ENCODE measurements around the gene SATL1. TPM values are rescaled to one million over a fixed set of nuclear protein-coding genes. Genes with fewer than 3 reads are reported as not detected.

Gene SATL1
- total RNA-seq, 1 experiment from 2014 or later, result 0.45 TPM

GRCh38 chrX:85065512-85066198 lies 177.9 kb downstream of the SATL1 start:
- H3K9me3 Mint-ChIP-seq (ENCODE audit: unreplicated experiment), result no peaks in the 10 kb centered on the region
- H3K27me3 Mint-ChIP-seq (ENCODE audit: insufficient read depth, unreplicated experiment), result no peaks in the 10 kb centered on the region
- POLR2A ChIA-PET, result no interaction called here
- Histone ChIP-seq H3K4me1 (no peaks in the 10 kb centered on the region), H3K36me3 (ENCODE audit: control insufficient read depth, insufficient read depth, low read length) (no peaks in the 10 kb centered on the region), H3K27me3 (replicated peaks; ENCODE audit: control insufficient read depth, insufficient read depth, low read length) (no peaks in the 10 kb centered on the region), H3K4me3 (ENCODE audit: low read depth, low read length) (no peak overlapping the region), H3K9me3 (no peaks in the 10 kb centered on the region)
- no peak for TF ChIP-seq CTCF (IDR thresholded peaks at IDR 0.05; ENCODE audit: insufficient read depth in 1 of 2, low read depth in 1 of 2, low read length in 1 of 2, severe bottlenecking in 1 of 2, unreplicated experiment in 1 of 2)
- DNase-seq, result no peak
- H3K4me1 Mint-ChIP-seq (ENCODE audit: low read depth, unreplicated experiment), result no peaks in the 10 kb centered on the region
- CTCF ChIA-PET, result no interaction called here
- intact Hi-C loops (cut with micrococcal nuclease; ENCODE audit: unreplicated experiment), result no loop called here
- H3K4me3 Mint-ChIP-seq (ENCODE audit: unreplicated experiment), result no peak overlapping the region
- no peak overlapping the region for H3K27ac Mint-ChIP-seq (ENCODE audit: unreplicated experiment)
- H3K36me3 Mint-ChIP-seq (ENCODE audit: insufficient read depth, unreplicated experiment), result no peaks in the 10 kb centered on the region
- BruUV-seq (replicated peaks), result no TSS peak

DNA sequence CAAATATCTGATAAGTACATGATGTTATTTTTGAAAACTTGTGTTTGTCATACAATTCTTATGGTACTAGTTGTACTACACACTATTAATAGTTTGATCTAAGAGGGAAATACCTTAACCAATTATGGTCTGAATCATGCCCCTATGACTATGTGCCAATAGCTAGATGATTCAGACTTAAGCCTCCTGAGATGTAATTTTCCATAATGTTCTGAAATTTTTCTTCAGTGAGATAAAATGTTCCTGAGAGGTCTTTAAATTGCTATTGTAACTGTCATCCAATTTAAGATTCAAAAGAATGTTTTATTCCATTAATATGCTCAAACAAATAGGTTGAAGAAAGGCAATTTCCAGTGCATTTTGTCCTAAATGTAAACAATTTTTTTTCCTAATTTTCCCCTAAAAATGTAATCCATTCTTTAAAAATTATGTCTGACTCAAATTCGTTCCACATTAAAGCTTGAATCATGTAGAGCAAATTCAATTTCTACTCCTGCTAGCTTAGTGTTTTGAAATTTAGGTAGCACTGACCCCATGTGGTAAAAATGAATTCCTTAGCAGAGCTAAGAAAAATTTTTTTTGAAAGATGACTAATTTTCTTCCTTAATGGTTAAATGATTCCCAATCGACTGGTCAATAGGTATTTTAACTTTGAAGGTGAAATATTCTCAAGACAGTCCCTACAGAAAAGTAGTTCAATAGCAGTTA lies 190.8 kb downstream of the SATL1 start:
- no peaks in the 10 kb centered on the region for H3K27me3 ChIP-seq (replicated peaks; ENCODE audit: control insufficient read depth, insufficient read depth, low read length)
- intact Hi-C loops (cut with micrococcal nuclease; ENCODE audit: unreplicated experiment), result loop anchor here (1.0 to 5.0 kb wide), 2 partner anchors 145 to 323 kb away; no protein-coding TSS in a partner anchor
- no peak overlapping the region for H3K4me3 ChIP-seq (ENCODE audit: low read depth, low read length)
- no peak overlapping the region for H3K27ac Mint-ChIP-seq (ENCODE audit: unreplicated experiment)
- H3K36me3 ChIP-seq (ENCODE audit: control insufficient read depth, insufficient read depth, low read length), result no peaks in the 10 kb centered on the region
- POLR2A ChIA-PET, result no interaction called here
- no TSS peak for BruUV-seq (replicated peaks)
- TF ChIP-seq CTCF (IDR thresholded peaks at IDR 0.05; ENCODE audit: insufficient read depth in 1 of 2, low read depth in 1 of 2, low read length in 1 of 2, severe bottlenecking in 1 of 2, unreplicated experiment in 1 of 2), result peak in 1 of 2 experiments; percentile 1
- DNase-seq, result no peak
- H3K4me1 ChIP-seq, result no peaks in the 10 kb centered on the region
- CTCF ChIA-PET, result interaction anchor here (1.0 to 2.4 kb wide), 3 partner anchors 49 to 323 kb away, joined by 7 to 9 read pairs (median 8); partner anchors contain the start of gene APOOL
- H3K9me3 ChIP-seq, result no peaks in the 10 kb centered on the region
- H3K4me3 Mint-ChIP-seq (ENCODE audit: unreplicated experiment), result no peak overlapping the region
- no peaks in the 10 kb centered on the region for H3K4me1 Mint-ChIP-seq (ENCODE audit: low read depth, unreplicated experiment)
- no peaks in the 10 kb centered on the region for H3K9me3 Mint-ChIP-seq (ENCODE audit: unreplicated experiment)
- H3K27me3 Mint-ChIP-seq (ENCODE audit: insufficient read depth, unreplicated experiment), result no peaks in the 10 kb centered on the region
- H3K36me3 Mint-ChIP-seq (ENCODE audit: insufficient read depth, unreplicated experiment), result no peaks in the 10 kb centered on the region

- ChIA-PET CTCF (interaction anchor here (1.0 to 2.4 kb wide), 3 partner anchors 49 to 322 kb away, joined by 7 to 9 read pairs (median 8); partner anchors contain the start of gene APOOL), POLR2A (no interaction called here)
- H3K27ac Mint-ChIP-seq (ENCODE audit: unreplicated experiment), result no peak overlapping the region
- BruUV-seq (replicated peaks), result no TSS peak
- Histone ChIP-seq H3K4me1 (no peaks in the 10 kb centered on the region), H3K36me3 (ENCODE audit: control insufficient read depth, insufficient read depth, low read length) (no peaks in the 10 kb centered on the region), H3K4me3 (ENCODE audit: low read depth, low read length) (no peak overlapping the region), H3K9me3 (no peaks in the 10 kb centered on the region), H3K27me3 (replicated peaks; ENCODE audit: control insufficient read depth, insufficient read depth, low read length) (no peaks in the 10 kb centered on the region)
- no peaks in the 10 kb centered on the region for H3K9me3 Mint-ChIP-seq (ENCODE audit: unreplicated experiment)
- H3K27me3 Mint-ChIP-seq (ENCODE audit: insufficient read depth, unreplicated experiment), result no peaks in the 10 kb centered on the region
- no peak overlapping the region for H3K4me3 Mint-ChIP-seq (ENCODE audit: unreplicated experiment)
- H3K4me1 Mint-ChIP-seq (ENCODE audit: low read depth, unreplicated experiment), result no peaks in the 10 kb centered on the region
- intact Hi-C loops (cut with micrococcal nuclease; ENCODE audit: unreplicated experiment), result loop anchor here (5.0 kb wide), 1 partner anchor 145 kb away; no protein-coding TSS in a partner anchor
- TF ChIP-seq CTCF (IDR thresholded peaks at IDR 0.05; ENCODE audit: insufficient read depth in 1 of 2, low read depth in 1 of 2, low read length in 1 of 2, severe bottlenecking in 1 of 2, unreplicated experiment in 1 of 2), result no peak
- no peaks in the 10 kb centered on the region for H3K36me3 Mint-ChIP-seq (ENCODE audit: insufficient read depth, unreplicated experiment)
- DNase-seq, result no peak
Observed at GRCh38 chrX:85052205-85052604, 191.4 kb downstream of the SATL1 start.
